GM21786 (cell line): ENCODE data around the gene CARD10.
"Not testable (repeated sequence)": the region's sequence is repeated elsewhere in the genome, so short reads cannot be mapped to it uniquely, and the experiment has no call there.

ENCODE experiments used
- ATAC-seq: cut with Tn5 transposase; IDR thresholded peaks from one replicate; pipeline ENCODE4 v1.9.1; 2021; ENCODE audit not compliant: unreplicated experiment

Gene CARD10

DNA sequence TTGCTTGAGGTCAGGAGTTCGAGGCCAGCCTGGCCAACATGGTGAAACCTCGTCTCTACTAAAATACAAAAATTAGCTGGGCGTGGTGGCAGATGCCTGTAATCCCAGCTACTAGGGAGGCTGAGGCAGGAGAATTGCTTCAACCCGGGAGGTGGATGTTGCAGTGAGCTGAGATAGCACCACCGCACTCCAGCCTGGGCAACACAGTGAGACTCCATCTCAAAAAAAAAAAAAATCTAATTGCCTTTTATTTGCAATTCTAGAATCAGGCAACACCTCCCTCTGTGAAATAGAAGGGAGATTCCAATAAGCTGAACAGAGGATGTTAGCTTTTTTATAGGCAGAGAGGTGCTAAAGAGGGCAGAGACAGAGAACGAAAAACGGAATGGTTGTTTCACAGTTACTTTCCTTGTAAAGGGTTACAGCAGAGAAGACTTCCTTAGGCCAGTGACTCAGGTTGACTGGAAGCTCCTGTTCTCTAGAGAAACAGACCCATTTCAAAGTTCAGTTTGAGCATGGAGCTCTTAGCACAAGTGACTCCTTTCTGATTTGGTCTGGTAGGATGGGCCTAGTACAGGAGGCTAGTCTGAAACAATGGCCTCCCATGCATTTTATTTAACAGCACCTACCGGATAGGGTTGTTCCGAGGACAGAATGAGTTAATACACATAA is 8.0 kb upstream of the CARD10 start:
- ATAC-seq = not testable (repeated sequence)

DNA sequence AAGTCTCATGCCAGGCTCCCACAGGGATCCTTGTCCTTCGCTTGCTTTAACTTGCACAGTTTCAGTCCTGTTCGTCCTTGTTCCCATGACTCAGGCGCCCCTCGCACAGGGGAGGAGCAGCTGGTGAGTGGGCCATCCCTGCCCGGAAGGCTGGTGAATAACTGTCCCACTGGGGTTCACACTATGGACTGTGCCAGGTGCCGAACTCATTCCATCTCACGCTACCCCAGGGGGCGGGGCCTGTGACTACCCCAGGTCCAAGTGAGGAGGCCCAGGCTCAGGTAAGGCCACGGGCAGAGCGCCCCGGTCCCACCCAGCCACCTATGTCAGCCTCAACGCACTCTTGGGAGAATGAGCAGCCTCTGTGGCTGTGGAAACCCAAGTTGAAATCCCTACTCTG is 7.2 kb upstream of the CARD10 start:
- no peak for ATAC-seq

DNA sequence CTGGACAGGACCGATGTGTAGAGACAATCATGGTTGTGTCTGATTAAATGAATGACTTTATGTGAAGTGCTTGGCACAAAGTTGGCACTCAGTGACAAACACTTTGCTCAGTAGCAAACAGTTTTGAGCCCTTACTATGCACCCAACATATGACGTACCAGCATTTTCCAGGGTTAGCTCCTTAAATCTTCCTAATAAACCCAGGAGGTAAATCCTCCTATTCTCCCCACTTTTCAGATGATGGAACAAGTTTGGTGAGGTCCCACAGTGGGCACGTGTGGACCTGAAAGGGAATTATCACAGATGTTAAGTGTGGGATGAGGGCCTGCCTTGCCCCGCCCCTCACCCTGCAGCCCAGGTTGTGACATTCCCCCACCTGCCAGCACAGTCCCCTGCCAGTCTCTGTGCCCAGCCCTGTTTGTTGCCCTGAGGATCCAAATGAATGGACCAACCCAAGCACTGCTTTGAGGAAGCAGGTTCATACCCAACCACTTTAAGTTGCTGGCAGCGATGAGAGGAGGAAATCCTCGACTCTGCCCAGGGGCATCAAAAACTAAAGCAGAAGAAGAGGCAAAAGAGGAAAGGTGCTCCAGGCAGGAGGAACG is 6.6 kb upstream of the CARD10 start:
- no peak for ATAC-seq

DNA sequence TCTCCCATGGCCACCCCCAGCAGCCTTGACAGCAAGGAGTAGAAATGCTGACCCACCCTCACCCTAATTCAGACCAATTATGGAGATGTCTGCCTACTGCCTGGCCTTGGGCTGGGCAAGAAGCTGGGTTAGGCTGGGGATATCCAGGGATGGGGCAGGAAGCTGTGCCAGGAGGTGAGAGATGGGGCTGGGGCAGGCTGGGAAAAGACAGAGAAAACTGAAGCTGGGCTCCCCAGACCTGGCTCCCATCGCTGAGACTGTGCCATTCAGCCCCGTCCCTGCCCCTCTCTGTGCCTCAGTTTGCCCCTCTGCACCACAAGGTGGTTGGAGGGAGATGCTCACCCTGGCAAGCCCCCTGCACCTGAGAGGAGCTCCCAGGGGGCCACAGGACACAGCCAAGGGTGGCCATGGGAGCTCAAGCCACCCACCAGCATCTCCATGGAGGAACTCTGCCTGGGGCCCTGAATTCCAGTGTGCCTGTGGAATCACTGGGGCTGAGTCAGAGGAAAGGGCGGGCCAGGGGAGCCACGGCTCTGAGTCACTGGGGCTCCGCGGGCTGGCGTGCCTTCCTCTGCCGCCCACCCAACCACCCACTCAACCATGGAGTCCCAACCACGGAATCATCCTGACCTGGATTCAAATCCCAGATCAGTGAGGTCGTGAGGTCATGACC is 6.0 kb upstream of the CARD10 start:
- no peak for ATAC-seq

DNA sequence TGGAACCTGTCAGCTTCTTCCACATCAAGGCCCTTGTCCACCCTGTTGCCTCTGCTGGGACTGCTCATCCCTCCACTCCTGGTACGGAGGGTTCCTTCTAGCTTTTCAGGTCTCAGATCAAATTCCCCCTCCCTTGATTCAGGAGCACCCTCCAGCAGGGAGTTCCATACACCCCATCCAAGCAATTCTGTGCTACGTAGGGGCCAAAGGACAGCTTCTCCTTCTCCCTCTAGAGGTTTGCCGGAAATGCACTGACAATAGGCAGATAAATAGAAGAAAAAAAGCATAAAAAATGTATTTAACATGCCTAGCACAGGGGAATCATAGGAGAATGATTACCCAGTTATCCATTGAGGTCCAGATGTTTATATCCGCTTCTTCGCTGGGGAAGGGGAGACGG is 3.3 kb upstream of the CARD10 start:
- ATAC-seq = no peak

DNA sequence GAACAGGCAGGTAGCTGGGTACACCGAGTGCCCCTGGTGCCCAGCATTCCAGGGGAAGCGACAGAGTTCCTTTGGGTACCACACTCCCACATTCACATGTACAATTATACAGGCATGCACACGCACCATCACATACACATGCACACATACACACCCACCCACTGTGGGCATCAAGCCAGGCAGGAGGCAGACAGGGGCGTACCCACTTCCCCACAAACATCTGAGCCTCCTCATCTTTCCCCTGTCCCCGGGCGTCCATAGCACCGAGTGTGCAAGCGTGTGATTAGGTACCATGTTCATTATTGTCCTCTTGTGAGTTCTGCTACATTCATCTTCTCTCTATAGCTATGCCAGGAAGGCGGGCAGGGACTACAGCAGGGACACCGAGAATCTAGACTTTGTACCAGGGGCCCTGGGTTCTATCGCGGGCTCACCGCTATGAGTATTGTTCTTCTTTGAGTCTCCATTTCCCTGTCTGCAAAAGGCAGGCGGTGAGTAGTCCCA is 2.1 kb upstream of the CARD10 start:
- ATAC-seq = no peak

DNA sequence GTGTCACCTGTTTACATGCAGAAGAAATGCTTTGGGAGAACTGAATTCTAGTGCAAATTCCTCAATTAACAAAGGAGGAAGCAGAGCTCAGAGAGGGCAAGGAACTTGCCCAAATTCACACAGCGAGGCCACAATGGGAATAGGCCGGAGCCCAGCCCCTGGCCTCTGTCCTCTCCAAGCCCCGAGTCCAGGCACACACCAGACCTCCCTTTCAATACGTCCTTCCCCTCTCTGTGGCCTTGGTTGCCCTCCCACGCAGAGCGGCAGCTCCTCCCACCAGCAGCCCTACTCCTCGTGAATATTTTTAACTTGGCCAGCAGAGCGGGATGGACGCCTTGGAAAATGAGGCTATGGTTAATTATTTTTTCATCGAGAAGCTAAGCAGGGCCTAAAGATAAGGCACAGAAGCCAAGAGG is 1.6 kb upstream of the CARD10 start:
- ATAC-seq = no peak

DNA sequence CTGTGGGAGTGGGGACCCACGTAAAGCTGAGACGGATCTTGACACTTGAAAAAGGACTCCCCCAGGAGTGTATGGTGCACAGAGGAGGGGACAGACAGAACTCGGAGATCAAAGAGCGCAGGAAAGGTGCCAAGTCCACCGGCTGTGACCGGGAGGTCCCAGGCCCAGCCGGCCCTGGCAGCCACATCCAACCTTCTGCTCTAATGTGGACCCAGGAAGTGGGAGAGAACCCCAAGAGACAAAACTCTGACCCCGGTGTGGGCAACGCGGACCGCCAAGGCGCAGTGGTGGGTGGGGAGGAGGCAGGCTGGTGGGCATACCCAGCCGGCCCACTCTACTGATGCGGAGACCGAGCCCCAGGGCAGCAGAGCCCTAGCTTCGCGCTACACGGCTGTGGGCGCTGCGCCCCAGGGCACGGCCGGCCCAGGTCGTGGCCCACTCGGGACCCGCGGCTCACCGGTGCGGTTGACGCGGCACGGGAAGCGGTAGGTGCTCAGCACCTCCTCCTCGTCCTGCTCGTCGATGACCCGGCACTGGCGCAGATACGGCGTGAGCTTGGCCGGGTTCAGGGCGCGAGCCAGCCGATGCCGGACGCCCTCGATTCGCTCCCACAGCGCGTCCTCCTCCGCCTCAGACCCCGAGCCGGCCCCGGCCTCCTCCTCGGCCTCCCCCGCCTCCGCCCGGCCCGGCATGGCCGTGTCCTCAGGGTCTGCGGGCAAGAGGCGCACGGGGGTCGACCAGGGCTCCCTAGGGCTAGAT is 527 bp downstream of the CARD10 start:
- no peak for ATAC-seq

DNA sequence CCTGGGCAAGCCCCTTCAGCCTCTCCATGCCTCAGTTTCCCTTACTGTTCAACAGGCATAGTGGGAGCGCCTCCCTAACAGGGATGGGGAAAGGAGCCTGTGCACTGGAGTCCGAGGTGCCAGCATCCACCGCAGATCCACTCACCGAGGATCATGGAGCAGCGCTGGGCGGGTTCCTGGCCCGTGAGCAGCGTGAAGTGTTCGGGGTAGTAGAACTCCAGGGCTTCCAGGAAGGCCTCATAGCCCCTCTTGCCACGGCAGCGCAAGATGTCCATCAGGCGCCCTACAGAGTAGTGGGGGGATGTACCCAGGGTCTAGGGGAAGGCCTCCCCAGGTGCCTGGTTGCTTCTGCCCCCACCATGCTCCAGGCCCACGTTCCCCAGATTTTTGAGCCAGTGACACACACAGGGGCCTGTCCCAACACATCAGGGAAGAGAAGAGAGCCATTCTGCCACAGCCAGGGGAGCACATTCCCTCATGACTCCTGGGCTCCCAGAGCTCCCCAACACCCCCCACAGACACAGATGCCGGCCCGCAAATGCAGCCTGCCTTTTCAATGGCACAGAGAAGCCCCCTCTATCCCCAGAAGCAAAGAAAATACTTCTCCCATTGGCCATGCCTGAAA is 1.3 kb downstream of the CARD10 start:
- no peak for ATAC-seq

DNA sequence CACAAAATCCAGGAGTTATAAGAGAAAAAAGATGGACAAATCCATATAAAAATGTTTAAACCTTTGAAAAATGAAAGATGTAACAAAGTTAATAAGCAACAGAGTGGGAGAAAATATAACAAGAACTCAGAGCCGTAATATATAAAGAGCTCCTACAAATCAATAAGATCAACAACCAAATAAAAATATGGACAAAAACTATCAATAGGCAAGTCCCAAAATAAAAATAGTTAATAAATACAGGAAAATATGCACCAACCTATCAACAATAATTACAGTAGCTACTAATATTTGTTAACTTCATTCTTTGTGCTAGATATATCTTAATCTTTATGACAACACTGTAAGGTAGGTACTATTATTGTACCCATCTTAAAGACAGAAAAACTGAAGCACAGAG is 2.8 kb downstream of the CARD10 start:
- ATAC-seq = no peak

DNA sequence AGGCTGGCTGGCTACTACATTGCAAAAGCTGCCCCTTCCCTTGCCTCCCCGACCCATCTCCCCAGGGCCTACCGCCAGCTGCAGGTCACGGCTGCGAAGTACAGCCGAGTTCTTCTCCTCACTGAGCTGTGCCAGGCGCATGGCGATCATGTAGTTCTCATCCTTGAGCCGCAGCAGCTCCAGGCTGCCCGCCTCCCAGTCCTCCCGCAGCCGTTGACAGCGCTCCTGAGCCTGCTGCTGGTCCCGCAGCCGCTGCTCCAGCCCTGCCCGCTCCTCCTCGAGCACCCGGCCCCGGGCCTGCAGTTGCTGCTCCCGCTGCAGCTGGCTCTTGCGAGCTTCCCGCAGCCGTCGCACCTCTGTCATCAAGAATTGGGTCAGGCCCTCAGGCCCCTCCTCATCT is 3.3 kb downstream of the CARD10 start:
- ATAC-seq = no peak

DNA sequence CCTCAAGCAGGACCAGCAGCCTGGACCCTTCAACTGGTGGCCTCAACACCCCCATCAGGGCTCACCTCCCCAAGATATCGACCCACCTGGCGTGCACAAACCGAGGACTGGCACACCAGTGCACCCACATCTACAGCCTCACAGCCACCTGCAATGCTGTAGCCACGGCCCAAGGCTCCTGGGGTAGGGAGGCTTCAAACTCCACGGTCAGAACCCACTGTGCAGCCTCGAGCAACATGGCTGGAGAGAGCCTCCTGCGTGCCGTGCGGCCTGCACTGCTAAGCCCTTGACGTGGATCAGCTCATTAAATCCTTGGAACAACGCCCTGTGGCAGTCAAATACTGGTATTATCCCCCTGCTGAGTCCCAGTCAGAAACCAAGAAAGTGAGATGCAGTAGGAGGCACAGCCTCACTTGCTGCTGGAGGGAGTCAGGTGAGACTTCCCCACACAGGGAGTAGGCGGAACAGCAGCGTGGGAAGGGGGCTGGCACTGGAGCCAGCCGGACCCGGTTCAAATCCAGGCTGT is 4.6 kb downstream of the CARD10 start:
- ATAC-seq = no peak

DNA sequence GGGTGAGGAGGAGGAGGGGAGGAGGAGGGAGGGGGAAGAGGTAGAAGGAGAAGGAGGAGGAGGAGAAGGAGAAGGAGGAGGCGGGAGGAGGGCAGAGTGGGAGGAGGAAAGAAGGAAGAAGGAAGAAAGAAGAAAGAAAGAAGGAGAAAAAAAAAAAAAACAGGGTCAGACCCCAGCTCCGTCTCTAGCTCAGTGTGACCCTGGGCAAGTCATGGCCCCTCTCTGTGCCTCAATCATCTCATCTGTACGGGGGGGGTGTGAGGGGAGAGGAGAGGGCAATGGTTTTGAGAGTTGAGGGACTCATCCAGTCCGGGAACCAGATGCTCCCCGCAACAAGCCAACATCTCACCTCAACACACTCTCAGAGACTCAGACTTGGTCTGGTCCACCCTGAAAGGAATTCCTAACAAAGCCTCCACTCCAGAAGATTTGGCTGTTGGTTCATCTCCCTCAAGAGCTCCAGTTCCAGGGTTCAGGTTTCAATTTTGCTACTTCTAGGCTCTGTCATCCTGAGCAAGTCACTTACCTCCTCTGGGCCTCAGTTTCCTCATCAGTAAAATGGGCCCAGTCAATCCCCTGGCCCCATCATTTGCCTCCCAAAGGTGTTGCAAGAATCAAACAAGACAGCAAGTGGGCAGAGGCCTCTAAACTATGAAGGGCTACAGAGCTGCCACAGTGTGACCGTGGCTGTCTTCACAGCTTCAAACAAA is 7.7 kb downstream of the CARD10 start:
- ATAC-seq = no peak

DNA sequence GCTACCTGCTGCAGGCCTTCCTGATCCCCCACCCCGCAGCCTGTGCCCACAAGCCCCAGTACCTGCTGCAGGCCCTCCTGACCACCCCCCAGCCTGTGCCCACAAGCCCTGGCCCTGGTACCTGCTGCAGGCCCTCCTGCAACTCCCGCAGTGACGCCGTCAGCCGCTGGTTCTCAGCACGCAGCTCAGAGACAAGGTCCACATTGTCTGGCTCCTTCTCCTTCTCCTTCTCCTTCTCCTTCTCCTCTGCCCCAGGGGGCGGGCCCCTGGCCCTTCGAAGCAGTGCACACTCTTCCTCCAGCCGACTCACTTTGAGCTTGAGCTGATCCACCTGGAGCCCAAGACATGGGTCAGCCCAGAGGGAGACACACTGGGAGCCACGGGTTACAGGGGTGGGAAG is 9.1 kb downstream of the CARD10 start:
- ATAC-seq = no peak

DNA sequence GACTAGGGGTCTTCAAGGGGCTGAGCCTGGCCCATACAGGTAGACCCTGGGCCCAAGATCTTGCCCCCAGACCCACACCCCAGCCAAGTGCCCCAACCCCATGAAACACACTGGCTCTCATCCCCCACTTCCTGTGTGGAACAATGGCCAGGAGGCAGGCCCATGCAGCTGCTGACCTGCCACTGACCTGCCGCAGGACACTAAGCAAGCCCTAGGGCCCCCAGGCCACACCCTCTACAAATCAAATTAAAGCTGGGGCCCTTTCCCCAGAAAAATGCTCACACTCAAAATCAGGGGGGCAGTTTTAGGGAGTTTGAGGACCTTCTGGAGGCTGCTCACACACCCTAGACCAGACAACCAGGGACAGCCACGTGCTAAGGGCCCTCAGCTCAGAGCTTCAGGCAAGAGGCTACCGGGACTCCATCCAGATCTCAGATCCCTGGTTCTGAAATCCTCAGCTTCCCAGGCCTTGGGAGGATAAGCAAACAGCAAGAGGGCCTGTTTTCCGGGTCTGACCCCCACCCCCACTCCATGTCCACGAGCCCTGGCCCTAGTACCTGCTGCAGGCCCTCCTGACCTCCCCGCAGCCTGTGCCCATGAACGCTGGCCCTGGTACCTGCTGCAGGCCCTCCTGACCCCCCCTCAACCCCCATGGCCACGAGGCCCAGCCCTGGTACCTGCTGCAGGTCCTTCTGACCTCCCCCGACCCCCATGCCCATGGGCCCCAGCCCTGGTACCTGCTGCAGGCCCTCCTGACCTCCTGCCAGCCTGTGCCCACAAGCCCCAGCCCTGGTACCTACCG is 10.0 kb downstream of the CARD10 start:
- no peak for ATAC-seq

DNA sequence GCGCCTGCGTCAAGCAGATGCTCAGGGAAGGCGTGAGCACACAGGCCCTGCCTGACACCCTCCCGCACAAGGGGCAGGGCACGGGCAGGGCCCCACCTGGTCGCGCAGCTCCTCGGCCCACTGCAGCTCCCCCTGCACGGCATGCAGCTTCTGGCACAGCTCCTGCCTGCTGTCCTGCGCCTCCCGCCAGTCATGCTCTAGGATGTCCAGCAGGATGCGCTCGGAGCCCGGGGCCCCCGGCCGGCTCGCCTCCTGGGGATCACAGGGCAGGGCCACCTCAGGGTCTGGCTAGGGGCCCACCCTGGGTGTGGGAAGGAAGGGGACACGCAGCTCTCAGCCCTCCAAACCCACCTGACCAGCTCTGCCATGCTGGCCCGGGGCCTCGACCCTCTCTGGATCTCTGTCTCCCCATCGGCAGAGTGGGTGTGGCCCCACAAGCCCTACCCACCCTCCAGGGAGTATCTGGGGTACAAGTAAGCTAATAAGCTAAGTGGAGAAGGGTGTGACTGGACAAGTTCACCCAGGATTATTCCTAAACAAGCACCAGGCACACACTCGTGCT is 10.7 kb downstream of the CARD10 start:
- no peak for ATAC-seq

DNA sequence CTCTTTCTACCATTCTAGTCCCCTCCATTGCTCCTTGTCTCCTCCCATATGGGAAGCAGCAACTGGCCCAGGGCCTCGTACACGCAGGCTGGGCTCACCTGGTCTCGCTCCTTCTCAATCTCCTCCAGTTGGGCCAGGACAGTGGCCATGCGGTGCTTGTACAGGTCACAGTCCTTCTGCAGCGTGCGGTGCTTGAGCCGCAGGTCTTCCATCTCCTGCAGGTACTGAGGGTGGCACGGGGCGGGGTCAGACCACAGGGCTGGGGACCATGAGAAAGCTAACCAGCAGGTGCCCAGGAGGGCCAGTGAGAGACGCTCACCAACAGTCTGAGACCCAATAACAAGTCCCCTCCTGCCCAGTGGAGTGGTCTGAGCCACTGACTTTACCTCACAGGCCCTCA is 11.5 kb downstream of the CARD10 start:
- ATAC-seq = no peak

DNA sequence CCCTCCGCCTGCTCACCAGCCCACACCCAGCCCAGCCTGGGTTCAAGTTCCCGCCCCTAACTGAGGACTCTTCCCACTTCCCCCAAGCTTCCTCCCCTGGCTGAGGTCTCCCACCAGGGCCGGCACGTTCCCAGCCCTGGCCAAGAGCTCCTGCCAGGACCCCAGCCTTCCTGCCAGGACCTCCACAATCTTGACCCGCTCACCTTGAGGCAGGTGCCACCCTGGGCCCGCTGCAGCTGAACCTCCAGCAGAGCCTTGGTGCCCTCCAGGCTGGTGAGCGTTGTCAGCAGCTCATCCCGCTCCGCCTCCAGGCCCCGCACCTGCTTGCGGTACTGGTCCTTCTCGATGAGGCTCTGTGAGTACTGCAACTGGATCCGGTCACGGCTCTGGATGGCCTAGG is 13.2 kb downstream of the CARD10 start:
- ATAC-seq = no peak

DNA sequence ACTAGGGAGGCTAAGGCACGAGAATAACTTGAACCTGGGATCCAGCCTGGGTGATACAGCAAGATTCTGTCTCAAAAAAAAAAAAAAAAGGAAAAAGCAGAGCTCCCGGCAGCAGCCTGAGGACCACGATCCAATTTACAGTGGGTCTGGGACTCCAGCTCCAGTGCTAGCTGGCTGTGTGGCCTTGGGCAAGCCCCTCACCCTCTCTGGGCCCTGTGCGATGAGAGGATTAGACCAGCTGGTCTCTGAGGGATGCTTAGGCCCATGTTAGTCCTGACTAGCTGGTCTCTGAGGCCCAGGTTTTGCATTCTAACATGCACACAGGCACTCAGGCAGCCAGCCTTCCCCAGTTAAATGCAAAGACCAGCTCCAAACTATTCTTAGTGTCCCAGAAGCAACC is 13.7 kb downstream of the CARD10 start:
- ATAC-seq = no peak
